B cell (primary cell): ENCODE measurements around the gene ZNF766. TPM values are rescaled to one million over a fixed set of nuclear protein-coding genes. Genes with fewer than 3 reads are reported as not detected.
A peak's percentile ranks its signal among the peaks of the same experiment; 100 is the strongest.

ENCODE experiments used
- ATAC-seq: fragments of 200-7000 bp; cut with Tn5 transposase; one replicate; pipeline ENCODE4 v1.10.0; 2021; ENCODE audit warnings: low read depth, mild to moderate bottlenecking, moderate number of reproducible peaks, moderate library complexity
- CTCF ChIA-PET: fragments of 350-600 bp; sonication (Branson Sonifier 250); formaldehyde crosslinking; loops from one replicate; lab custom pipeline; 2021; ENCODE audit warnings: antibody characterized with exemption, inconsistent platforms; lab: Charles Lee
- POLR2A ChIA-PET: fragments of 350-600 bp; sonication (Branson Sonifier 250); formaldehyde crosslinking; loops from one replicate; lab custom pipeline; 2021; ENCODE audit warnings: antibody characterized with exemption; lab: Charles Lee
- DNase-seq: peaks from one replicate; pipeline ENCODE4 v3.0.0; 2013
- H2AFZ ChIP-seq: 2 replicates; pipeline ENCODE4 v1.6.1; 2012; ENCODE audit warnings: mild to moderate bottlenecking, low read depth, low read length; ENCODE audit not compliant: insufficient read depth, poor library complexity, severe bottlenecking
- H3K27ac ChIP-seq, 2 donors: 1 replicate in 1 of 2; 2 replicates in 1 of 2; pipeline ENCODE4 v1.5.1; 2012 to 2013; ENCODE audit warnings: low read length in 2 of 2, mild to moderate bottlenecking in 2 of 2, moderate library complexity in 1 of 2
- H3K27me3 ChIP-seq, 4 experiments: fragments of 200-600 bp in 1 of 4; sonication (generic) in 1 of 4; replicated peaks in 1 of 4; 1 replicate in 2 of 4; 2 replicates in 2 of 4; pipeline versions ENCODE4 v1.6.1 to v1.7.0; 2013 to 2016; ENCODE audit warnings: low read length in 3 of 4, mild to moderate bottlenecking in 2 of 4, mixed read lengths in 1 of 4, moderate library complexity in 1 of 4; ENCODE audit not compliant: insufficient read depth in 4 of 4, control insufficient read depth in 3 of 4; ENCODE audit errors: control extremely low read depth in 1 of 4
- H3K36me3 ChIP-seq, 2 experiments: replicated peaks in 1 of 2; 1 replicate in 1 of 2; 2 replicates in 1 of 2; pipeline versions ENCODE4 v1.6.1 to v1.7.1; 2013; ENCODE audit warnings: low read length in 1 of 2; ENCODE audit not compliant: insufficient read depth in 2 of 2, control insufficient read depth in 1 of 2; ENCODE audit errors: control extremely low read depth in 1 of 2, extremely low read depth in 1 of 2
- H3K4me1 ChIP-seq, 2 donors: fragments of 200-600 bp in 1 of 2; sonication (generic) in 1 of 2; 1 replicate in 1 of 2; 2 replicates in 1 of 2; pipeline versions ENCODE4 v1.5.1 to v1.6.1; 2013 to 2017; ENCODE audit warnings: low read length in 2 of 2; ENCODE audit not compliant: control insufficient read depth in 2 of 2, insufficient read depth in 2 of 2
- H3K4me2 ChIP-seq: replicated peaks from 2 replicates; pipeline ENCODE3; 2012; ENCODE audit warnings: mild to moderate bottlenecking, low read depth, low read length; ENCODE audit not compliant: poor library complexity, severe bottlenecking
- H3K4me3 ChIP-seq, 5 experiments: fragments of 200-600 bp in 1 of 5; sonication (generic) in 1 of 5; 1 replicate in 3 of 5; 2 replicates in 2 of 5; pipeline versions ENCODE4 v1.5.1 to v1.7.0; 2011 to 2016; ENCODE audit warnings: low read length in 4 of 5, mild to moderate bottlenecking in 4 of 5, low read depth in 2 of 5, control low read depth in 1 of 5, moderate library complexity in 1 of 5; ENCODE audit not compliant: insufficient read depth in 1 of 5; ENCODE audit errors: control extremely low read depth in 1 of 5, extremely low read depth in 1 of 5
- H3K79me2 ChIP-seq: fragments of 200-600 bp; sonication (generic); one replicate; pipeline ENCODE4 v1.6.0; 2016; ENCODE audit warnings: low read length; ENCODE audit not compliant: control insufficient read depth, insufficient read depth
- H3K9ac ChIP-seq: fragments of 200-600 bp; sonication (generic); 2 replicates; pipeline ENCODE4 v1.6.1; 2017; ENCODE audit warnings: mild to moderate bottlenecking, low read length, moderate library complexity
- H3K9me3 ChIP-seq, 3 donors: one replicate each; pipeline versions ENCODE4 v1.6.1 to v1.7.1; 2013; ENCODE audit warnings: low read length in 2 of 3; ENCODE audit not compliant: control insufficient read depth in 2 of 3, insufficient read depth in 1 of 3; ENCODE audit errors: control extremely low read depth in 1 of 3
- H4K20me1 ChIP-seq: 2 replicates; pipeline ENCODE4 v1.6.0; 2012; ENCODE audit warnings: mild to moderate bottlenecking, low read length; ENCODE audit not compliant: insufficient read depth, control insufficient read depth, poor library complexity, severe bottlenecking
- H3K27ac Mint-ChIP-seq: one replicate; pipeline ENCODE4 v1.8.0; 2021; ENCODE audit warnings: mixed read lengths
- H3K27me3 Mint-ChIP-seq: one replicate; pipeline ENCODE4 v1.8.0; 2021; ENCODE audit warnings: mixed read lengths
- H3K4me1 Mint-ChIP-seq: one replicate; pipeline ENCODE4 v1.8.0; 2021; ENCODE audit warnings: mixed read lengths
- H3K4me3 Mint-ChIP-seq: one replicate; pipeline ENCODE4 v1.8.0; 2021; ENCODE audit warnings: mixed read lengths
- H3K9me3 Mint-ChIP-seq: one replicate; pipeline ENCODE4 v1.8.0; 2022; ENCODE audit warnings: mixed read lengths; ENCODE audit not compliant: insufficient read depth
- CTCF ChIP-seq: fragments of 200-600 bp; IDR thresholded peaks from one replicate; pipeline ENCODE4 v1.8.0; 2022; ENCODE audit warnings: antibody characterized with exemption, mild to moderate bottlenecking
- EZH2 ChIP-seq: IDR thresholded peaks from 2 replicates; pipeline ENCODE4 v1.6.1; 2012; ENCODE audit warnings: borderline replicate concordance, low read depth, mild to moderate bottlenecking, moderate library complexity, low read length; ENCODE audit not compliant: insufficient read depth, poor library complexity, severe bottlenecking
- WGBS: methylation state at CpG from one replicate; pipeline ENCODE4 v1.1.5; 2013; ENCODE audit warnings: missing lambda C conversion rate; ENCODE audit not compliant: insufficient coverage; 5-methylcytosine and 5-hydroxymethylcytosine counted together
- intact Hi-C: fragments of 100-400 bp; cut with micrococcal nuclease; formaldehyde crosslinking; loops from one replicate; pipeline ENCODE4 v1.10.0; 2022
- polyA plus RNA-seq: library from polyadenylated mRNA; depleted of rRNA; stranded (reverse); fragments of >200 nt; gene quantifications from 2 replicates; pipeline ENCODE4 v1.2.3, GENCODE V29; 2012
- total RNA-seq, 2 donors: library from RNA; stranded (reverse); fragments of 120-200 nt in 1 of 2; gene quantifications; 1 replicate in 1 of 2; 2 replicates in 1 of 2; pipeline versions ENCODE4 v1.2.3 to v1.2.4, GENCODE V29; 2013 to 2022

ZNF766 gene
- total and polyA plus RNA-seq, 2 donors (not counting 1 experiment from before 2014, with no cell fraction given) = 9.9 to 48.3 TPM

GRCh38 chr19:52227980-52228379 lies 41.4 kb upstream of the ZNF766 start:
- TF ChIP-seq EZH2 = no peak
- TF ChIP-seq CTCF = no peak
- no peak overlapping the region for H3K4me2 ChIP-seq
- no peak overlapping the region for H3K4me3 Mint-ChIP-seq
- peak overlapping the region; percentile 0 for H3K27ac Mint-ChIP-seq
- H3K36me3 ChIP-seq = peaks cover 11 to 47% of the 10 kb centered on the region in 2 experiments
- no peak overlapping the region for H3K9ac ChIP-seq
- no peak overlapping the region for H2AFZ ChIP-seq
- no peaks in the 10 kb centered on the region for H3K9me3 ChIP-seq
- ChIA-PET POLR2A (interaction anchor here (1.2 kb wide), 1 partner anchor 56 kb away, joined by 4 read pairs; the partner anchor contains the start of gene ZNF836), CTCF (interaction anchor here (2.1 kb wide), 1 partner anchor 9 kb away, joined by 11 read pairs; no protein-coding TSS in a partner anchor)
- no peaks in the 10 kb centered on the region for H3K4me1 ChIP-seq
- H3K27me3 Mint-ChIP-seq = no peaks in the 10 kb centered on the region
- no peak for ATAC-seq
- no peaks in the 10 kb centered on the region for H4K20me1 ChIP-seq
- H3K79me2 ChIP-seq = no peaks in the 10 kb centered on the region
- no peak overlapping the region for H3K4me3 ChIP-seq
- H3K27ac ChIP-seq = no peak overlapping the region
- no peak for DNase-seq
- intact Hi-C loops = no loop called here
- 98% methylated on average over 5 of the region's 5 CpGs for WGBS
- H3K4me1 Mint-ChIP-seq = peaks cover 12% of the 10 kb centered on the region
- no peaks in the 10 kb centered on the region for H3K27me3 ChIP-seq
- H3K9me3 Mint-ChIP-seq = no peaks in the 10 kb centered on the region

- Histone ChIP-seq H3K27ac (no peak overlapping the region), H3K9me3 (no peaks in the 10 kb centered on the region), H3K79me2 (no peaks in the 10 kb centered on the region), H3K36me3 (peaks cover 2 to 32% of the 10 kb centered on the region in 2 experiments), H2AFZ (no peak overlapping the region), H3K4me1 (no peaks in the 10 kb centered on the region), H3K4me2 (no peak overlapping the region), H3K27me3 (no peaks in the 10 kb centered on the region), H3K9ac (no peak overlapping the region), H4K20me1 (no peaks in the 10 kb centered on the region), H3K4me3 (no peak overlapping the region)
- Mint-ChIP-seq H3K4me1 (peaks cover under 1% of the 10 kb centered on the region), H3K4me3 (no peak overlapping the region), H3K9me3 (no peaks in the 10 kb centered on the region), H3K27ac (no peak overlapping the region), H3K27me3 (no peaks in the 10 kb centered on the region)
- ChIA-PET POLR2A (no interaction called here), CTCF (interaction anchor here (2.1 kb wide), 1 partner anchor 8 kb away, joined by 11 read pairs; no protein-coding TSS in a partner anchor)
- TF ChIP-seq EZH2 (no peak), CTCF (no peak)
- intact Hi-C loops = no loop called here
- no peak for ATAC-seq
- DNase-seq = no peak
- 94% methylated on average over 5 of the region's 6 CpGs for WGBS
Measured at GRCh38 chr19:52229524-52229923, 39.9 kb upstream of the ZNF766 start.
